Hematopoietic multipotent progenitor cell (in vitro differentiated cells): ENCODE data around the gene HMX3. TPM values are rescaled to one million over a fixed set of nuclear protein-coding genes. Genes with fewer than 3 reads are reported as not detected.
"Not testable (repeated sequence)": the region's sequence is repeated elsewhere in the genome, so short reads cannot be mapped to it uniquely, and the experiment has no call there.

ENCODE experiments used
- DNase-seq, 3 donors: peaks; one replicate each; pipeline ENCODE4 v3.0.0-alpha.2; 2011 to 2015; ENCODE audit warnings: low read depth in 2 of 3, low spot score in 2 of 3
- total RNA-seq: library from RNA; depleted of rRNA; stranded (reverse); fragments of >200 nt; gene quantifications from one replicate; pipeline ENCODE4 v1.2.3, GENCODE V29; 2012

HMX3 gene
- total RNA-seq, 1 donor: not detected

- no peak for DNase-seq
These were observed 29.8 kb downstream of the HMX3 start for GRCh38 chr10:123165445-123166072.

- no peak for DNase-seq
These were observed 30.8 kb downstream of the HMX3 start for GRCh38 chr10:123166618-123167017.

GRCh38 chr10:123170961-123171360 is 35.2 kb downstream of the HMX3 start:
- DNase-seq: no peak

- DNase-seq: not testable (repeated sequence)
These were observed 35.8 kb downstream of the HMX3 start for GRCh38 chr10:123171616-123172015.

- no peak for DNase-seq
These were observed 39.9 kb downstream of the HMX3 start for GRCh38 chr10:123175389-123176387.

- DNase-seq: not testable (repeated sequence)
These were observed 42.6 kb downstream of the HMX3 start for GRCh38 chr10:123178390-123178789.

GRCh38 chr10:123180101-123181090 is 44.6 kb downstream of the HMX3 start:
- no peak for DNase-seq

- no peak for DNase-seq
These were observed 48.0 kb downstream of the HMX3 start for GRCh38 chr10:123183724-123184123.

- no peak for DNase-seq
These were observed 52.0 kb downstream of the HMX3 start for GRCh38 chr10:123187781-123188180.

Other genes starting within 250 kb of the HMX3 start
- gene FAM24A, start 225.4 kb upstream of the HMX3 start, total RNA-seq: not detected
- gene C10orf88, start 181.7 kb upstream of the HMX3 start, total RNA-seq: 3.0 TPM
- 5.1 TPM for gene PSTK, start 155.6 kb upstream of the HMX3 start, total RNA-seq
- gene IKZF5, start 127.2 kb upstream of the HMX3 start, total RNA-seq: 4.6 TPM
- 3.0 TPM for gene ACADSB, start 127.0 kb upstream of the HMX3 start, total RNA-seq
- gene HMX2, start 12.2 kb downstream of the HMX3 start, total RNA-seq: not detected
- gene BUB3, start 18.4 kb downstream of the HMX3 start, total RNA-seq: 177 TPM